Measurements from ENCODE around the gene ME3.

Gene ME3

DNA sequence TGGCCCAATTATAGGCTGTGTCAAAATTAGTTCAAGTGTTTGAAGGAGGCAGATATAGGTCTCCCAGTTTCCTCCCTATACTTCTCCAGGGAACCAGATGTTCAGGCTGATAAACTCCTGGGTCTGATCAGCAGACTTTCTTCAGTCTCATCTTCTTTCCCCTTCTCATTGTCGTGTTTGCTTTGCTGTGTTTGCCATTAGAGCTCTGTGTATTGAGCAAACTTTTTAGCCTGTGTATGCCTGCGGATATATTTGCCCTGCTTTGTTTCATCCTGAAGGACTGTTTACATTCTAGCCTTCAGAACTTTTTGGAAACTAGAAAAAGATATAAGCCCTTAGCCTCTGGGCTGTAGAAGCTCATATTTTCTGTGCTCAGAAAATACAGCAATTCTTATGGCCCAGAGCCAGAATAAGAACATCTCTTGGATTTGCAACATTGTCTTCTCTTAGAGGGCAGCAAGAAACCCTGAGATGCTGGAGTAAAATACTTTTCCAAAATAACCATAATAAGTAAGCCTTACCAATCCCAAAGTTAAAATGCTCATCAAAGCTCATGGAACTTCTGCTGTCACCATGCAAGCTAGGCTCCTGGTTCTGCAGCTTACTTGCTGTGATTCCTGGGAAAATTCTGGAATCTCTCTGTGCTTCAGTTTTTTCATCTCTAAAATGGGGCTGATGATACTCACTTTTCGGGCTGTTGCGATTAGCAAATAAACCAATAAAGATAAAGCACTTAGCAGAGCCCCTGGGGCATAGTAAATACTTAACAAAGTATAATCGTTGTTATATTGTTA lies 34.1 kb upstream of the ME3 start:
- H3K4me3 ChIP-seq (ENCODE audit: low read depth, low read length): no peak overlapping the region

DNA sequence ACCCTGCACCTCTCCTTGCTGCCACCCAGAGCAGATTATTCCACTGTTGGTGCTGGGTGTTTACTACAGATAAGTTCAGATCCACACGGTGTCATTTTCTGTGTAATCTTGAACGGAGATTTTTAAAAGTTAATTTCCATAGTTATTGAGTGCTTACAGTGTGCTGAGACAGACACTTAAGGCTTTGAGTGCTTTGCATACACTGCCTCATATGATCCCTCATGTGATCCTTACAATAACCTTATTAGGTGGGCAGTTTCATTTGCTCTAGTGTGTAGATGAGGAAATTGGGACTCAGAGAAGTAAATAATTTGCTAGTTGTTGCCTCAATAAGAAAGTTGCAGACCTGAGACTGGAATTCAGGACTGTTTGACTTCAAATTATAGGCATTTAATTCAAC lies 32.3 kb upstream of the ME3 start:
- Histone ChIP-seq H3K27me3 (ENCODE audit: control insufficient read depth, insufficient read depth, low read length) (no peaks in the 10 kb centered on the region), H3K36me3 (ENCODE audit: control insufficient read depth, insufficient read depth, low read length) (no peaks in the 10 kb centered on the region), H3K9ac (ENCODE audit: low read depth, low read length) (no peak overlapping the region), H3K9me3 (ENCODE audit: control insufficient read depth, insufficient read depth, low read length) (no peaks in the 10 kb centered on the region), H3K4me1 (ENCODE audit: control insufficient read depth, insufficient read depth, low read length) (no peaks in the 10 kb centered on the region), H3K4me3 (ENCODE audit: low read depth, low read length) (no peak overlapping the region)

More for the DNA sequence above, 34.1 kb upstream of the ME3 start:
- no peak overlapping the region for H3K9ac ChIP-seq (ENCODE audit: low read depth, low read length)
- no peaks in the 10 kb centered on the region for H3K9me3 ChIP-seq (ENCODE audit: control insufficient read depth, insufficient read depth, low read length)
- H3K36me3 ChIP-seq (ENCODE audit: control insufficient read depth, insufficient read depth, low read length): no peaks in the 10 kb centered on the region
- H3K4me1 ChIP-seq (ENCODE audit: control insufficient read depth, insufficient read depth, low read length): no peaks in the 10 kb centered on the region
- H3K27me3 ChIP-seq (ENCODE audit: control insufficient read depth, insufficient read depth, low read length): no peaks in the 10 kb centered on the region

DNA sequence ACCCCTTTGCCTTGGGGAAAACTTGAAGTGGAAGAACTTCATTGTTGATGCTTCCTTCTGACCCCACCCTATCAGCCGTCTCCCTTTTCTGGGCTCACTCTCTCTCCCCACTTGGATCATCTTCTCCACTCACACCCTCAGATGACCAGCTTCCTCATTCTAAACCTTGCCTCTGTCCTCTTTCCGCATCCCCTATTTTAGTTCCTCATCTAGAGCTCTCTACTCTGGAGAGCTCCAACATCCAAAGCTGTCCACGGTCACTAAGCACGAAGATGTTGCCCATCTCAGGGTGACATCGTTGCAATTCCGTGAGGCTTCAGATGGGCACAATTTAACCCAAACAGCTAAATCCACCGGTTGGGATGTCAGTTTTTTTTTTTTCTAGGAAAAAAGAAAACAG lies 31.6 kb upstream of the ME3 start:
- H3K9ac ChIP-seq (ENCODE audit: low read depth, low read length): no peak overlapping the region
- H3K4me3 ChIP-seq (ENCODE audit: low read depth, low read length): no peak overlapping the region
- H3K36me3 ChIP-seq (ENCODE audit: control insufficient read depth, insufficient read depth, low read length): no peaks in the 10 kb centered on the region
- no peaks in the 10 kb centered on the region for H3K9me3 ChIP-seq (ENCODE audit: control insufficient read depth, insufficient read depth, low read length)
- no peaks in the 10 kb centered on the region for H3K4me1 ChIP-seq (ENCODE audit: control insufficient read depth, insufficient read depth, low read length)
- no peaks in the 10 kb centered on the region for H3K27me3 ChIP-seq (ENCODE audit: control insufficient read depth, insufficient read depth, low read length)

DNA sequence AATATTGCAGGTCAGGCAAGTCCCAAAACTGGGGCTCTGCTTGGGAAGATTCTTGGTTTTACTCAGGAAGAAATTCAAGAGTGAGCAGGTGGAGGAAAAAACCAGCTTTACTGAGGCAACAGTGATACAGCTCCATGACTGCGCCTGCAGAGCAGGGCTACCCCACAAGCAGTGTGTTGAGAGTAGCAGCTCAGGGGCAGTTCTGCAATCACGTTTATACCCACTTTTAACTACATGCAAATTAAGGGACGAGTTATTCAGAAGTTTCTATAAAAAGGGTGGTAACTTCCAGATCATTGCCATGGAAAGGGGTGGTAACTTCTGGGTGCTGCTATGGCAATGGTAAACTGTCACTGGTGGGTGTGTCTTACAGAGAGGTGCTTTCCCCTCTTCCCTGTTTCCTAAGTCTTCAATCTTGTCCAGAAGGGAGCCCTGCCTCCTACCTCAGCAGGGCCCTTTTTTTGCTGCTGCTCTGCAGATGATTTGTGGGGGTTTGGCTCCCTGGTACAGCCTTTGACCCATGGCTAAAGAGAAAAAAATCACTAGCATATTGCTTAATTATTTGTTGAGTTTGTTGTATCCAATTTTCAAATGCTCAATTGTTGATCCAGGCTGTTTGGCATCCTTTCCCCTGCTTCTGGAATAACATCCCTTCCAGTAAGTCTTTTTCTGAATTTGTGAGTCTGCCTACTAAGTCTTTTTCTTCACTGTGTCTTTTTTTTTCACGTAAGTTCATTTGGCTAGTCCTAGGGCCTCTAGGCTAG lies 30.0 kb upstream of the ME3 start:
- H3K4me1 ChIP-seq (ENCODE audit: control insufficient read depth, insufficient read depth, low read length): no peaks in the 10 kb centered on the region
- no peak overlapping the region for H3K4me3 ChIP-seq (ENCODE audit: low read depth, low read length)
- H3K9ac ChIP-seq (ENCODE audit: low read depth, low read length): no peak overlapping the region
- no peaks in the 10 kb centered on the region for H3K9me3 ChIP-seq (ENCODE audit: control insufficient read depth, insufficient read depth, low read length)
- no peaks in the 10 kb centered on the region for H3K27me3 ChIP-seq (ENCODE audit: control insufficient read depth, insufficient read depth, low read length)
- H3K36me3 ChIP-seq (ENCODE audit: control insufficient read depth, insufficient read depth, low read length): no peaks in the 10 kb centered on the region

DNA sequence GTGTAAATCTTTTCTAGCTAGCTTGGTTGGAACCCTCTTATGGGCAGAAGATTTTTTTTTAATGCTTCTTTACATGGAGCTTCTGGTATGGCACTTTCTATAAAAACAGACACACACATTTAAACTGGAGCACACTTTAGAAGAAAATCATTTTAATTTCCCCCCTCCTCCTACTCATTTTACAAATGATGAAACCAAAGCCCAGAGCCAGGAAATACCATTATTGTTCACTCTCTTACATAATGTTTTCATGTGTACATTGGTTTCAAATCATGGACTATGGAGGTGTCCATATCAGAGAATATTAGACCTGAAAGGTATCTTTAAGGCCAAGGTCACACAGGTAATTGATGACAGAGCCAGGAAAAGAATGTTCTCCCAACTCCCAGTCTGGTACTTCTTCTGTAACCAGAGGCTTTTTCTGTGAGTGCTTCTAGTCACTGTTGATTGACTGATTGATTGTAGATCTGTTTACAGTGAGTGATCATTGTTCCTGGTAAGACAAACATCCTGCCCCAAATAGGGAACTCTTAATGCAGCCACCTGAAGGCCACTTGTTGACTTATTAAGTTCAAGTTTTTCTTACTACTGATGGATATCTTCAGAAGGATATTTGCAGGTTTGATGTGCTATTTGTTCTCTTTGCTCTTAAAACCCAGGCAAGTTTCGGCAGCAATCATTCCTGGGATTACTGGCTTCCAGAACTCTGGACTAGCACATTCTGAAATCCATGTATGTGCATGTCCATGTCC lies 26.8 kb upstream of the ME3 start:
- H3K9ac ChIP-seq (ENCODE audit: low read depth, low read length): no peak overlapping the region
- H3K9me3 ChIP-seq (ENCODE audit: control insufficient read depth, insufficient read depth, low read length): no peaks in the 10 kb centered on the region
- no peaks in the 10 kb centered on the region for H3K27me3 ChIP-seq (ENCODE audit: control insufficient read depth, insufficient read depth, low read length)
- H3K36me3 ChIP-seq (ENCODE audit: control insufficient read depth, insufficient read depth, low read length): no peaks in the 10 kb centered on the region
- no peak overlapping the region for H3K4me3 ChIP-seq (ENCODE audit: low read depth, low read length)
- no peaks in the 10 kb centered on the region for H3K4me1 ChIP-seq (ENCODE audit: control insufficient read depth, insufficient read depth, low read length)

DNA sequence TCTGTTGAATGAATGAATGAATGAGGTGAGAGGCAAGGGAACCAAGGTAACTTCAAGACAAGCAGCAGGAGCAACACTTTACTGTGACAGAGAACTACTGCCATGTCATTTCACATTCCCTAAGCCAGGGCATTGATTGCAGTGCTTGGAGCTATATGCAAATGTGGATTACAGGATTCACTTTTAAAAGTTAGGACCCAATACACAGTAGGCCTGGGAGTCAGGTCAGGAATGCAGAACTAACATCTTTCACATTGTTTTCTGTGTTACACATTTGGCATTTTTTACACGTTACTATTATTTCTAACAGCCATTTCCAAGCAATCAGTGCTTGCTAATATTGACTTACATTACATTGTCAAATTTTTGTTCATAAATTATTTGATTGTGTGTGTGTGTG lies 26.2 kb upstream of the ME3 start:
- Histone ChIP-seq H3K27me3 (ENCODE audit: control insufficient read depth, insufficient read depth, low read length) (no peaks in the 10 kb centered on the region), H3K4me3 (ENCODE audit: low read depth, low read length) (no peak overlapping the region), H3K4me1 (ENCODE audit: control insufficient read depth, insufficient read depth, low read length) (no peaks in the 10 kb centered on the region)

DNA sequence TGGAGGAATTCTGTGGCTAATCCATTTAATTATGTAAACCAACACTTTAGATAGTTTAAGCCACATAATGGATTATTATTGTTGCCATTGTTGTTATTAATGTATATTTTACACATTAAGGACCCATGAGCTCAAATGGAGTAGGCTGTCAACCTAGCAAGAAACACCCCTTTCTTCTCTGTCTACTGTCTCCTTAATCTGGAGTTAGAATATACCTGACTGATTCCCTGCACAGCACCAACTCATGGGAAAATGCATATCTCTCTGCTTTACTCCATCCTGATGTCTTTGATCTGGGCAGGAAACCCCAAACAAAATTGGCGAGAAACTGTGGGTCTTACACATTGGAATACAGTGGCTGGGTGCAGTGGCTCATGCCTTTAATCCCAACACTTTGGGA lies 24.0 kb upstream of the ME3 start:
- Histone ChIP-seq H3K9ac (ENCODE audit: low read depth, low read length) (no peak overlapping the region), H3K27me3 (ENCODE audit: control insufficient read depth, insufficient read depth, low read length) (no peaks in the 10 kb centered on the region), H3K36me3 (ENCODE audit: control insufficient read depth, insufficient read depth, low read length) (no peaks in the 10 kb centered on the region), H3K4me1 (ENCODE audit: control insufficient read depth, insufficient read depth, low read length) (no peaks in the 10 kb centered on the region), H3K4me3 (ENCODE audit: low read depth, low read length) (no peak overlapping the region), H3K9me3 (ENCODE audit: control insufficient read depth, insufficient read depth, low read length) (no peaks in the 10 kb centered on the region)

More for the DNA sequence above, 26.2 kb upstream of the ME3 start:
- H3K9ac ChIP-seq (ENCODE audit: low read depth, low read length): no peak overlapping the region
- no peaks in the 10 kb centered on the region for H3K36me3 ChIP-seq (ENCODE audit: control insufficient read depth, insufficient read depth, low read length)
- no peaks in the 10 kb centered on the region for H3K9me3 ChIP-seq (ENCODE audit: control insufficient read depth, insufficient read depth, low read length)

DNA sequence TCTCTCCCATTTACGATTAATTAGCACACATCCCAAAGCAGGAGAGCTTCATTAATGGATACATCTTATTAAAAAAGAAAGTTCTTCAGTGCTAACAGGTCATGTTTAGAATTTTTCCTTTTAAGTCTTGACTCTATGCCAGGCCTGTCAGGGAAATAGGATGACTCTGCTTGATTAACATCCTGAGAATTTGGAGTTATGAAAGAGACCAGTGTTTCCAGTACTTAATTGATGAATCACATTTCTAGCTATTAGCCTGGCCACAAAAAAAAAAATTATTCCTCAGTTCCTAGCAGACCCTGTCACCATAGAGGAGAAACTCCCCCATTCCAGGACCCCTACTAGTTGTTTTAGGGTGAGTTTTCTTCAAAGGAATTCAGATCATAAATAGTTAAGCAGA lies 23.6 kb upstream of the ME3 start:
- Histone ChIP-seq H3K9me3 (ENCODE audit: control insufficient read depth, insufficient read depth, low read length) (no peaks in the 10 kb centered on the region), H3K9ac (ENCODE audit: low read depth, low read length) (no peak overlapping the region), H3K27me3 (ENCODE audit: control insufficient read depth, insufficient read depth, low read length) (no peaks in the 10 kb centered on the region), H3K4me3 (ENCODE audit: low read depth, low read length) (no peak overlapping the region), H3K4me1 (ENCODE audit: control insufficient read depth, insufficient read depth, low read length) (no peaks in the 10 kb centered on the region), H3K36me3 (ENCODE audit: control insufficient read depth, insufficient read depth, low read length) (no peaks in the 10 kb centered on the region)

DNA sequence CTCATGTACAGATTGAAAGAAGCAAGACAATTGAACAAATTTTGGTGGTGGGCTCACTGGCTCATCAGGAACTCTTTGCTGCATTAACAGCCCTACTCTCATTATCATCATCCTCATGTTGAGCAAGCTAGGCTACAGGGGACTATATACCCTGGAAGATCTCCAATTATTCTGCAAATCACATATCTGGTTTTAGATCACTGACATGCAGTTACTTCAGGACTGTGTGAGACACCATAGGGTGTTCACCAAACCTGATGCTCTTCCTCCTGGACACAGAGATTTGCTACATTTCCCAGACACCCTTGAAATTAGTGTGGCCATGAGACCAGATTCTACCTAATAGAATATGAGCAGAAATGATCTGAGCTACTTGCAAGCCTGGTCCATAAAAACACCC lies 23.0 kb upstream of the ME3 start:
- H3K4me3 ChIP-seq (ENCODE audit: low read depth, low read length): no peak overlapping the region
- no peak overlapping the region for H3K9ac ChIP-seq (ENCODE audit: low read depth, low read length)

DNA sequence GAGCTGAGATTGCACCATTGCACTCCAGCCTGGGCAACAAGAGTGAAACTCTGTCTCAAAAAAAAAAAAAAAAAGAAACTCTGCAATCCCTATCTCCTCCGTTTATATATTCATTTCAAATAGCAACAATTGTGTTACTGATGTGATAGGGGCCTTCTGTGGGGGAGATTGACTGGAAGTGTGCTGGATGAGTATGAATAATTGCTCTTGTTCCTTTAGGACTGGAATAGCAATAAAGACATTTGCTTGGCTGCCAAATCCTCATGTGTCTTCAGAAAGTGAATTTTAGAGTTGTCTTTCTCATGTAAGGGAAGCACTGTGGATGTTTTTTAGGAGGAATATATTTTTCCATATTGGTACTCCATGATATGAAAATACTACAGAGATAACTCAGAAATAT lies 21.1 kb upstream of the ME3 start:
- Histone ChIP-seq H3K4me3 (ENCODE audit: low read depth, low read length) (no peak overlapping the region), H3K36me3 (ENCODE audit: control insufficient read depth, insufficient read depth, low read length) (no peaks in the 10 kb centered on the region), H3K4me1 (ENCODE audit: control insufficient read depth, insufficient read depth, low read length) (no peaks in the 10 kb centered on the region), H3K9me3 (ENCODE audit: control insufficient read depth, insufficient read depth, low read length) (no peaks in the 10 kb centered on the region), H3K27me3 (ENCODE audit: control insufficient read depth, insufficient read depth, low read length) (no peaks in the 10 kb centered on the region), H3K9ac (ENCODE audit: low read depth, low read length) (no peak overlapping the region)

More for the DNA sequence above, 23.0 kb upstream of the ME3 start:
- Histone ChIP-seq H3K36me3 (ENCODE audit: control insufficient read depth, insufficient read depth, low read length) (no peaks in the 10 kb centered on the region), H3K9me3 (ENCODE audit: control insufficient read depth, insufficient read depth, low read length) (no peaks in the 10 kb centered on the region), H3K27me3 (ENCODE audit: control insufficient read depth, insufficient read depth, low read length) (no peaks in the 10 kb centered on the region), H3K4me1 (ENCODE audit: control insufficient read depth, insufficient read depth, low read length) (no peaks in the 10 kb centered on the region)

DNA sequence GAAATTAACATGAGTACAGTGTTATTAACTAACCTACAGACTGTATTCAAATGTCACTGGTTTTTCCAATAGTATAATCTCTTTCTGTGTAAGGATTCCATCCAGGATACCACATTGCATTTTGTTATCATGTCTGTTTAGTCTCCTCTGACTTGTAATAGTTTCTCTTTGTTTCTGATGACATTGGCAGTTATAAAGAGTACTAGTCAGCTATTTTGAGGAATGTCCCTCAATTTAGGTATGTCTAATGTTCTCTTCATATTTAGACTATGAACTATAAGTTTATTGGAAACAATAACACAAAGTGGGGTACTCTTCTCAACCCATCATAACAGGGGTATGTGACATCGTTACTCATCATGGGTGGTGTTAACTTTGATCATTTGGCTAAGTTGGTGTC lies 20.3 kb upstream of the ME3 start:
- no peaks in the 10 kb centered on the region for H3K9me3 ChIP-seq (ENCODE audit: control insufficient read depth, insufficient read depth, low read length)
- H3K4me3 ChIP-seq (ENCODE audit: low read depth, low read length): no peak overlapping the region
- H3K9ac ChIP-seq (ENCODE audit: low read depth, low read length): no peak overlapping the region
- H3K4me1 ChIP-seq (ENCODE audit: control insufficient read depth, insufficient read depth, low read length): no peaks in the 10 kb centered on the region
- no peaks in the 10 kb centered on the region for H3K27me3 ChIP-seq (ENCODE audit: control insufficient read depth, insufficient read depth, low read length)
- H3K36me3 ChIP-seq (ENCODE audit: control insufficient read depth, insufficient read depth, low read length): no peaks in the 10 kb centered on the region

Data from iPS-15b (cell line).